HG02642 (cell line): ENCODE measurements around the gene SLC12A9.

Experiments
- ATAC-seq: cut with Tn5 transposase; IDR thresholded peaks from one replicate; pipeline ENCODE4 v1.9.1; 2021; ENCODE audit warnings: mild to moderate bottlenecking; ENCODE audit not compliant: unreplicated experiment, poor library complexity

Gene SLC12A9

GRCh38 chr7:100860702-100861615, 8.4 kb downstream of the SLC12A9 start:
- ATAC-seq: no peak

DNA sequence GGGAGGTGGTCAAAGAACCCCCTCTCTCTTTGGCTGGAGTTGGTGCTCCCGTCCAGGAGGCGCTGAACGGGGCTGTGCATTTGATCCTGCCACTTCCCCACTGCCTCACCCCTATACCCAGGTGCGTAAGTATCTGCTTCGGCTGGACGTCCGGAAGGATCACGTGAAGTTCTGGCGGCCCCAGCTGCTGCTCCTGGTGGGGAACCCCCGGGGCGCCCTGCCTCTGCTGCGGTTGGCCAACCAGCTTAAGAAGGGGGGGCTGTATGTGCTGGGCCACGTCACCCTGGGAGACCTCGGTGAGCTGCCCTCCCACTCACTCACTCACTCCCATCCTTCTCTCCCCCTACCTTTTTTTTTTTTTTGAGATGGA, 9.1 kb downstream of the SLC12A9 start:
- no peak for ATAC-seq

DNA sequence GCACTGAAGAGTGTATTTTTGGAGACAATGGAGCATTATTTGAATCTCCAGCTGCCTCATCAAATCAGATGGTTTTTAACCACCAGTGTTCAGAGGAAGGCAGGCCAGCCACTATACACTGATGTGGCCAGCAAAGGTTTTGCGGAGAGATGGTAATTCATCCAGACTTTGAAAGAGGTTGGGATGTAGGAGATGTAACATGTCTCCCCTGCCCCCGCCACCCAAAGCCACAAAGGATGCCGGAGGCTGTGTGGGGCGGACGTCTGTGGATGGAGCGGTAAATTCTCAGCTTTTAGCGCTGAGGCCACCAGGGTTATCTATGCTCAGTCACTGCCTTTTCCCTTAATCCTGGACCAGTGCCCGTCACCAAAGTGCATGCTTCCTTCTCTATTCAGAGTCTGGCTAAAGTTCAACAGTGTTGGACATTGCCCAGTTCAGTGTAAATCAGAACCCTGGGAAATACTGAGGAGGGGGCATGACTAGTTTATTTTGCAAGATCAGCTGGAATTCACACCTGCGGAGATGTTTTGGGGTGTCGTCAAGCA, 11.0 kb downstream of the SLC12A9 start:
- no peak for ATAC-seq

DNA sequence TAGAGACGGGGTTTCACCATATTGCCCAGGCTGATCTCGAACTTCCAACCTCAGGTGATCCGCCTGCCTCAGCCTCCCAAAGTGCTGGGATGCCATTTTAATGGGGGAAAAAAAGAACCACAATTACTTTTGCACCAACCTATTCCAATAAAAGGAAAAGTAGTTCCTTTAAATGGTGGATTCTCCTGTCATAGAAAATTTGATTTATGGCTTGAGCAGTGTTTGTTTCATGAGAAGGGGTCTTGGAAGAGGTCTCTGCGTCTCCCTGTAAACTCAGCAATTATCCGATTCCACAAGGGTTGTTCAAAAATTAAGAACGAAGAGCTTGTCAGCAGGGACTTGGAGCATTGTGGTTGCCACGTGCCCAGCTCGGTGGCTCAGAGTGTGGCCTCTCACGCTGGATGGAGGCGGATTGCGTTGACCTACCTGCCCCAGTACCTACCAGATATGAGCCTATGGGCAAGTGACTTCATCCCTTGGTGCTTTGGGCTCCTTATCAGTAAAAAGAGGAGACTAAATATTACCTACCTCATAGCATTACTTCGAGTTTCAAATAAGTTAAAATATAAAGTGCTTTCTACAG, 11.8 kb downstream of the SLC12A9 start:
- ATAC-seq: no peak

GRCh38 chr7:100865372-100865911, 12.9 kb downstream of the SLC12A9 start:
- ATAC-seq: no peak

GRCh38 chr7:100865938-100866728, 13.6 kb downstream of the SLC12A9 start:
- no peak for ATAC-seq

- ATAC-seq: no peak
Measured at GRCh38 chr7:100866729-100867039, 14.2 kb downstream of the SLC12A9 start.

- ATAC-seq: peak; percentile 49
Measured at GRCh38 chr7:100867040-100867775, 14.7 kb downstream of the SLC12A9 start, which contains the start of gene TRIP6. Gene TRIP6, plus strand, starts transcription at chr7:100867387. Its CDS starts 111 bp downstream, at chr7:100867498.

DNA sequence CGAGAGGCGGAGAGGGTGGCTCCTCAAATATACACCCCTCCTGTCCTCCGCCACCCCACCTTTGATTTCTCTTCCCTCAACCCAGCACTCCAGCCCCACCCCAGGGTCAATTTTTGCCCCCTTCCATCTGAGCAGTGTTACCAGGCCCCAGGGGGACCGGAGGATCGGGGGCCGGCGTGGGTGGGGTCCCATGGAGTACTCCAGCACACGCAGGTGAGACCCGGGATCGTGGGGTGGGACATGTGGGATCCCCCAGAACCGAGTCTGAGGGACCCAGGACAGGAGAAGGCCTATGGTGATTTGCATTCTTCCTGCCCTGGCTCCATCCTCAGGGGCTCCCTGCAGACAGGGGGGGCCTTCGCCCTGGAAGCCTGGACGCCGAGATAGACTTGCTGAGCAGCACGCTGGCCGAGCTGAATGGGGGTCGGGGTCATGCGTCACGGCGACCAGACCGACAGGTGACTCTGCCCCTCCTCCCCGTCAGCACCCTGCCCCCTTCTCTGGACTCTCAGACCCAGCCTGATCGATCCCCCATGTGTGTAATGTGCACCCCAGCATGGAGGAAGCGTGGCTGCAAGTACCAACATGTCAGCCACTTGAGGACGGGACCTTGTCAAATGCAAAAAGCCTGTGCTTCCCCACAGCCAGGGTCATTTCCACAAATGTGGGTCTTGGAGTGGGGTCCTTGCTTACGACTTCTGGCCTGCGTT, 15.4 kb downstream of the SLC12A9 start:
- ATAC-seq: peak; percentile 9

- ATAC-seq: no peak
Measured at GRCh38 chr7:100873599-100874299, 21.2 kb downstream of the SLC12A9 start.

- ATAC-seq: no peak
Measured at GRCh38 chr7:100874300-100874576, 21.7 kb downstream of the SLC12A9 start.

- peak; percentile 93 for ATAC-seq
Measured at GRCh38 chr7:100874577-100875355, 22.3 kb downstream of the SLC12A9 start, which contains the start of gene SRRT. Gene SRRT, plus strand, starts transcription at chr7:100875103. Its CDS starts 488 bp downstream, at chr7:100875591.

DNA sequence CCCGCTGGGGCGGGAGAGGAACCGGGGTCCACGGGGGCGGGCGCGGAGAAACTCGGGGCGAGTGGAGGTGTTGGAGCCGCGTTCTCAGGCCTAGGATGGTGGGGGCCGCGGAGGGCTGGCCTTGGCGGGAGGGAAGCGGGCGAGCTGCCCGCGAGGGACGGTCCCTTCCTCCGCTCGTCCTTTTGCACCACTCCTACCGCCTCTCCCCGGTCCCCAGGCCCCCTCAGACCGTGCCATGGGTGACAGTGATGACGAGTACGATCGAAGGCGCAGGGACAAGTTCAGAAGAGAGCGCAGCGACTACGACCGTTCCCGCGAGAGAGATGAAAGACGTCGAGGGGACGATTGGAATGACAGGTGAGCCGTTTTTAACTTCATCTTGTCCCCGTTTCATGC, 22.8 kb downstream of the SLC12A9 start:
- peak; percentile 25 for ATAC-seq

GRCh38 chr7:100878013-100878412, 25.5 kb downstream of the SLC12A9 start:
- no peak for ATAC-seq

DNA sequence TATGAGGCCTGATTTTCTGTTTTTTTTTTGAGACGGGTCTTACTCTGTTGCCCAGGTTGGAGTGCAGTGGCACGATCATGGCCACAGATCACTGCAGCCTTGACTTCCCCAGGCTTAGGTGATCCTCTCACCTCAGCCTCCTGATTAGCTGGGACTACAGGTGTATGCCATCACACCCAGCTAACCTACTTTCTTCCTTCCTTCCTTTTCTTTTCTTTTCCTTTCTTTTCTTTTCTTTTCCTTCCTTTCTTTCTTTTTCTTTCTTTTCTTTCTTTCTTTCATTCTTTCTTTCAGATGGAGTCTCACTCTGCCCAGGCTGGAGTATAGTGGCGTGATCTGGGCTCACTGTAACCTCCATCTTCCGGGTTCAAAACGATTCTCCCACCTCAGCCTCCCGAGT, 26.2 kb downstream of the SLC12A9 start:
- no peak for ATAC-seq

DNA sequence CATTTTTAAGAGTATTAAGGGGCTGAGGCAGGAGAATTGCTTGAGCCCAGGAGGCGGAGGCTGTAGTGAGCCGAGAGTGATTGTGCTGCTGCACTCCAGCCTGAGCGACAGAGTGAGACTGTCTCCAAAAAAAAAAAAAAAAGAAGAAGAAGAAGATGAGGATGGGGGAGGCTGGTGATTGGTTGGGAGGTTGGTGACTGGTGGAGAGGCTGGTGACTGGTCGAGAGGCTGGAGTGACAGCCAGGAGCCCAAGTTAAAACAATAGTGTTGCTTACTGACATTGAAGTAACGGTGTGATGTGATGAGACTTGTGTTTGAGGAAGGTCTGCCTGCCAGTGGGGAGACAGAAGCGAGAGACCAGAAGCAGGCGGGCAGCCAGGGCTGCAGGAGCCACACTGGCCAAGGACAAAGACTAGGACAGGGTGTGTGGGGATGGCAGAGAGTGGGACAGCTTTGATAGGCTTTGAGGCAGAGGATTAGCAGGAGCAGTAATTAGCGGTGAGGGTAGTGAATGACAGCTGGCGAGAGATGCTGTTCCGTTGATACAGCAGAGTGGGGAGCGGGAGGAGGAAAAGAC, 27.3 kb downstream of the SLC12A9 start:
- no peak for ATAC-seq

GRCh38 chr7:100880645-100881044, 28.1 kb downstream of the SLC12A9 start:
- ATAC-seq: no peak

GRCh38 chr7:100881136-100881535, 28.6 kb downstream of the SLC12A9 start:
- no peak for ATAC-seq
